Astrocyte (in vitro differentiated cells and primary cell): ENCODE data around the gene HEATR5A.

ENCODE experiments used
- CTCF ChIP-seq: IDR thresholded peaks from 2 replicates; pipeline ENCODE4 v1.5.1; 2011; ENCODE audit warnings: low read depth, mild to moderate bottlenecking, inconsistent platforms, low read length, moderate library complexity; ENCODE audit not compliant: insufficient read depth
- EZH2 ChIP-seq: IDR thresholded peaks from 2 replicates; pipeline ENCODE4 v1.6.1; 2012; ENCODE audit warnings: mild to moderate bottlenecking, low read length, inconsistent platforms; ENCODE audit not compliant: insufficient read depth

DNA sequence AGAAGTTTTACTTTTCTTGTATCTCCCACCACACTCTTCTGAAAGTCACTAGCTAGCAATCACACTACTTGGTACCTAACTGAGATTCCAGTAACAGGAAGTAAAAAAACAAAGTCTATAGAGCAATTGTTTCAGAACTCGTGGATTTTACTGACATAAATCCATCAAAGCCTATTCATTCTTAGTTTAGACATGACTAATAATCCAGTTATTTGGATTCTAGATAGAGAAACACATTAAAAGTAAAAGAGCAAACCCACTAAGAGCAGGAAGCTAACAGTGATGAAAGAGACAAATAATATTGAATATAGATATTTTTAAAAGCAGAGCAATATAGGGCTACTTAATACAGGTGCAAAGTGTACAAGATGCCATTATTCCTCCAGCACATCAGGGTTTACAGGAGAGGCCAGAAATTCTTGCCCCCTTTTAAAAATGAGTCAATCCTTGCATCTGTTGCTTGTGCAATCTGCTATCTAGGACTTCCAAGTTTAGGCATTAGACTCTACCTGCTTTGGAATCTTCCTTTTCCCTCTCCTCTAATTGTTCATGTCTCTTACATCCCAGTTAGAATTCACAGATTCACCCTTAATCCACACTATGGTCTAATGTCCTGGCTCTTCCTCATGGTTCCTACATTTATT lies 6.0 kb downstream of the HEATR5A start:
- no peak for TF ChIP-seq CTCF
- no peak for TF ChIP-seq EZH2
